ENCODE data around the gene GLYAT. TPM values are rescaled to one million over a fixed set of nuclear protein-coding genes. Genes with fewer than 3 reads are reported as not detected.

The GLYAT gene
- total and polyA plus RNA-seq, 2 donors (not counting 1 experiment from before 2014, with no cell fraction given): not detected

GRCh38 chr11:58770627-58771457, 39.1 kb upstream of the GLYAT start:
- H4K20me1 ChIP-seq (ENCODE audit: control insufficient read depth, extremely low read depth, insufficient read depth, low read length): no peaks in the 10 kb centered on the region
- H3K4me3 ChIP-seq (replicated peaks in 1 of 4; ENCODE audit: control extremely low read depth in 1 of 4, insufficient read depth in 1 of 4, low read depth in 3 of 4, low read length in 4 of 4): no peak overlapping the region
- no peak overlapping the region for H3K27ac ChIP-seq (ENCODE audit: insufficient read depth, low read length)
- H3K27me3 ChIP-seq (ENCODE audit: control insufficient read depth, insufficient read depth, low read length): no peaks in the 10 kb centered on the region
- H3K9me3 ChIP-seq (ENCODE audit: control insufficient read depth, insufficient read depth, low read depth, low read length): no peaks in the 10 kb centered on the region
- H3K4me2 ChIP-seq (ENCODE audit: extremely low read depth, insufficient read depth, low read length): no peak overlapping the region
- TF ChIP-seq CTCF (conservative IDR thresholded peaks at IDR 0.05 in 1 of 2, IDR thresholded peaks at IDR 0.05 in 1 of 2; ENCODE audit: low read depth in 1 of 2, low read length in 2 of 2) (no peak), EZH2 (IDR thresholded peaks at IDR 0.05; ENCODE audit: low read length, missing control alignments) (no peak)
- no peaks in the 10 kb centered on the region for H3K79me2 ChIP-seq (ENCODE audit: control insufficient read depth, insufficient read depth, low read length)
- DNase-seq (ENCODE audit: low read depth in 2 of 2): peak in 1 of 2 donors; percentile 45
- no peak overlapping the region for H3K9ac ChIP-seq (ENCODE audit: insufficient read depth, low read length)
- no peak overlapping the region for H2AFZ ChIP-seq (ENCODE audit: low read length)
- no peaks in the 10 kb centered on the region for H3K4me1 ChIP-seq (ENCODE audit: control insufficient read depth, extremely low read depth, insufficient read depth, low read length)
- H3K36me3 ChIP-seq (ENCODE audit: control insufficient read depth, insufficient read depth, low read length): no peaks in the 10 kb centered on the region

- Histone ChIP-seq H3K79me2 (ENCODE audit: control insufficient read depth, insufficient read depth, low read length) (no peaks in the 10 kb centered on the region), H3K9ac (ENCODE audit: insufficient read depth, low read length) (no peak overlapping the region), H3K9me3 (ENCODE audit: control insufficient read depth, insufficient read depth, low read depth, low read length) (no peaks in the 10 kb centered on the region), H3K27me3 (ENCODE audit: control insufficient read depth, insufficient read depth, low read length) (no peaks in the 10 kb centered on the region), H3K4me3 (replicated peaks in 1 of 4; ENCODE audit: control extremely low read depth in 1 of 4, insufficient read depth in 1 of 4, low read depth in 3 of 4, low read length in 4 of 4) (no peak overlapping the region), H2AFZ (ENCODE audit: low read length) (no peak overlapping the region), H3K36me3 (ENCODE audit: control insufficient read depth, insufficient read depth, low read length) (no peaks in the 10 kb centered on the region), H3K4me2 (ENCODE audit: extremely low read depth, insufficient read depth, low read length) (no peak overlapping the region), H3K27ac (ENCODE audit: insufficient read depth, low read length) (no peak overlapping the region), H4K20me1 (ENCODE audit: control insufficient read depth, extremely low read depth, insufficient read depth, low read length) (no peaks in the 10 kb centered on the region), H3K4me1 (ENCODE audit: control insufficient read depth, extremely low read depth, insufficient read depth, low read length) (no peaks in the 10 kb centered on the region)
- no peak for DNase-seq (ENCODE audit: low read depth in 2 of 2)
- TF ChIP-seq CTCF (conservative IDR thresholded peaks at IDR 0.05 in 1 of 2, IDR thresholded peaks at IDR 0.05 in 1 of 2; ENCODE audit: low read depth in 1 of 2, low read length in 2 of 2) (no peak), EZH2 (IDR thresholded peaks at IDR 0.05; ENCODE audit: low read length, missing control alignments) (no peak)
Measured at GRCh38 chr11:58770166-58770565, 38.4 kb upstream of the GLYAT start.

GRCh38 chr11:58769308-58769707, 37.6 kb upstream of the GLYAT start:
- TF ChIP-seq CTCF (conservative IDR thresholded peaks at IDR 0.05 in 1 of 2, IDR thresholded peaks at IDR 0.05 in 1 of 2; ENCODE audit: low read depth in 1 of 2, low read length in 2 of 2) (no peak), EZH2 (IDR thresholded peaks at IDR 0.05; ENCODE audit: low read length, missing control alignments) (no peak)
- H3K4me3 ChIP-seq (replicated peaks in 1 of 4; ENCODE audit: control extremely low read depth in 1 of 4, insufficient read depth in 1 of 4, low read depth in 3 of 4, low read length in 4 of 4): no peak overlapping the region

More at GRCh38 chr11:58769308-58769707, 37.6 kb upstream of the GLYAT start:
- Histone ChIP-seq H4K20me1 (ENCODE audit: control insufficient read depth, extremely low read depth, insufficient read depth, low read length) (no peaks in the 10 kb centered on the region), H3K9ac (ENCODE audit: insufficient read depth, low read length) (no peak overlapping the region), H3K27me3 (ENCODE audit: control insufficient read depth, insufficient read depth, low read length) (no peaks in the 10 kb centered on the region), H3K27ac (ENCODE audit: insufficient read depth, low read length) (no peak overlapping the region), H3K4me2 (ENCODE audit: extremely low read depth, insufficient read depth, low read length) (no peak overlapping the region), H2AFZ (ENCODE audit: low read length) (no peak overlapping the region), H3K36me3 (ENCODE audit: control insufficient read depth, insufficient read depth, low read length) (no peaks in the 10 kb centered on the region), H3K79me2 (ENCODE audit: control insufficient read depth, insufficient read depth, low read length) (no peaks in the 10 kb centered on the region), H3K4me1 (ENCODE audit: control insufficient read depth, extremely low read depth, insufficient read depth, low read length) (no peaks in the 10 kb centered on the region), H3K9me3 (ENCODE audit: control insufficient read depth, insufficient read depth, low read depth, low read length) (no peaks in the 10 kb centered on the region)
- no peak for DNase-seq (ENCODE audit: low read depth in 2 of 2)
